Measurements from ENCODE around the gene LIMCH1.

The LIMCH1 gene

GRCh38 chr4:41561244-41561643, 23.3 kb downstream of the LIMCH1 start:
- no peak for DNase-seq (ENCODE audit: low spot score)

- no peak for DNase-seq (ENCODE audit: low spot score)
Observed at GRCh38 chr4:41567186-41567585, 29.2 kb downstream of the LIMCH1 start.

- no peak for DNase-seq (ENCODE audit: low spot score)
Observed at GRCh38 chr4:41568363-41568762, 30.4 kb downstream of the LIMCH1 start.

- DNase-seq (ENCODE audit: low spot score) = no peak
Observed at GRCh38 chr4:41569961-41570360, 32.0 kb downstream of the LIMCH1 start.

GRCh38 chr4:41571422-41571821, 33.5 kb downstream of the LIMCH1 start:
- no peak for DNase-seq (ENCODE audit: low spot score)

- DNase-seq (ENCODE audit: low spot score) = no peak
Observed at GRCh38 chr4:41572516-41572915, 34.6 kb downstream of the LIMCH1 start.

GRCh38 chr4:41572956-41573355, 35.0 kb downstream of the LIMCH1 start:
- no peak for DNase-seq (ENCODE audit: low spot score)

GRCh38 chr4:41573502-41574001, 35.6 kb downstream of the LIMCH1 start:
- DNase-seq (ENCODE audit: low spot score) = no peak

- DNase-seq (ENCODE audit: low spot score) = no peak
Observed at GRCh38 chr4:41575207-41575606, 37.2 kb downstream of the LIMCH1 start.

GRCh38 chr4:41575665-41576064, 37.7 kb downstream of the LIMCH1 start:
- DNase-seq (ENCODE audit: low spot score) = no peak

GRCh38 chr4:41579043-41579442, 41.1 kb downstream of the LIMCH1 start:
- no peak for DNase-seq (ENCODE audit: low spot score)

- no peak for DNase-seq (ENCODE audit: low spot score)
Observed at GRCh38 chr4:41579526-41579925, 41.6 kb downstream of the LIMCH1 start.

- no peak for DNase-seq (ENCODE audit: low spot score)
Observed at GRCh38 chr4:41580007-41580406, 42.0 kb downstream of the LIMCH1 start.

GRCh38 chr4:41586675-41587225, 48.8 kb downstream of the LIMCH1 start:
- DNase-seq (ENCODE audit: low spot score) = no peak

- DNase-seq (ENCODE audit: low spot score) = no peak
Observed at GRCh38 chr4:41587286-41587685, 49.3 kb downstream of the LIMCH1 start.

- DNase-seq (ENCODE audit: low spot score) = no peak
Observed at GRCh38 chr4:41590591-41590990, 52.6 kb downstream of the LIMCH1 start.

- DNase-seq (ENCODE audit: low spot score) = no peak
Observed at GRCh38 chr4:41594432-41594831, 56.5 kb downstream of the LIMCH1 start.

GRCh38 chr4:41597494-41597893, 59.5 kb downstream of the LIMCH1 start:
- DNase-seq (ENCODE audit: low spot score) = no peak

- DNase-seq (ENCODE audit: low spot score) = no peak
Observed at GRCh38 chr4:41598580-41598979, 60.6 kb downstream of the LIMCH1 start.

GRCh38 chr4:41599192-41599786, 61.3 kb downstream of the LIMCH1 start:
- DNase-seq (ENCODE audit: low spot score) = no peak

- no peak for DNase-seq (ENCODE audit: low spot score)
Observed at GRCh38 chr4:41600243-41600912, 62.4 kb downstream of the LIMCH1 start.

- DNase-seq (ENCODE audit: low spot score) = no peak
Observed at GRCh38 chr4:41601025-41601424, 63.1 kb downstream of the LIMCH1 start.

- DNase-seq (ENCODE audit: low spot score) = no peak
Observed at GRCh38 chr4:41602113-41602512, 64.2 kb downstream of the LIMCH1 start.
